Endothelial cell (in vitro differentiated cells): ENCODE results near the gene COX15. TPM values are rescaled to one million over a fixed set of nuclear protein-coding genes. Genes with fewer than 3 reads are reported as not detected.

ENCODE experiments used
- DNase-seq: peaks from one replicate; pipeline ENCODE4 v3.0.0; 2021; ENCODE audit warnings: low spot score
- H3K27ac Mint-ChIP-seq: one replicate; pipeline ENCODE4 v1.8.0; 2021; ENCODE audit warnings: mixed read lengths, inconsistent platforms; ENCODE audit not compliant: unreplicated experiment
- H3K27me3 Mint-ChIP-seq: one replicate; pipeline ENCODE4 v1.8.0; 2021; ENCODE audit warnings: mild to moderate bottlenecking, moderate library complexity, mixed read lengths, inconsistent platforms; ENCODE audit not compliant: unreplicated experiment
- H3K36me3 Mint-ChIP-seq: one replicate; pipeline ENCODE4 v1.8.0; 2021; ENCODE audit warnings: mild to moderate bottlenecking, low read depth, mixed read lengths, inconsistent platforms; ENCODE audit not compliant: unreplicated experiment
- H3K4me1 Mint-ChIP-seq: one replicate; pipeline ENCODE4 v1.8.0; 2021; ENCODE audit warnings: mild to moderate bottlenecking, mixed read lengths, inconsistent platforms; ENCODE audit not compliant: unreplicated experiment
- H3K4me3 Mint-ChIP-seq: one replicate; pipeline ENCODE4 v1.8.0; 2021; ENCODE audit warnings: mild to moderate bottlenecking, mixed read lengths, inconsistent platforms; ENCODE audit not compliant: unreplicated experiment
- H3K9me3 Mint-ChIP-seq: one replicate; pipeline ENCODE4 v1.8.0; 2021; ENCODE audit warnings: mixed read lengths, inconsistent platforms; ENCODE audit not compliant: unreplicated experiment
- total RNA-seq: library from RNA; stranded (reverse); fragmentation: NEBNext Ultra II Directional; extraction: Animal tissue kit (Norgen Biotek cat#: 25700); gene quantifications from one replicate; pipeline ENCODE4 v1.2.1, GENCODE V29; 2021; ENCODE audit not compliant: unreplicated experiment
- TF ChIP-seq, protein P1 (sequence below): fragments of 200-600 bp; sonication (generic); IDR thresholded peaks from one replicate; pipeline ENCODE4 v1.5.0; 2021; ENCODE audit warnings: antibody characterized with exemption; ENCODE audit not compliant: unreplicated experiment

Gene COX15
- total RNA-seq, 1 donor from 2014 or later, result 34.5 TPM

DNA sequence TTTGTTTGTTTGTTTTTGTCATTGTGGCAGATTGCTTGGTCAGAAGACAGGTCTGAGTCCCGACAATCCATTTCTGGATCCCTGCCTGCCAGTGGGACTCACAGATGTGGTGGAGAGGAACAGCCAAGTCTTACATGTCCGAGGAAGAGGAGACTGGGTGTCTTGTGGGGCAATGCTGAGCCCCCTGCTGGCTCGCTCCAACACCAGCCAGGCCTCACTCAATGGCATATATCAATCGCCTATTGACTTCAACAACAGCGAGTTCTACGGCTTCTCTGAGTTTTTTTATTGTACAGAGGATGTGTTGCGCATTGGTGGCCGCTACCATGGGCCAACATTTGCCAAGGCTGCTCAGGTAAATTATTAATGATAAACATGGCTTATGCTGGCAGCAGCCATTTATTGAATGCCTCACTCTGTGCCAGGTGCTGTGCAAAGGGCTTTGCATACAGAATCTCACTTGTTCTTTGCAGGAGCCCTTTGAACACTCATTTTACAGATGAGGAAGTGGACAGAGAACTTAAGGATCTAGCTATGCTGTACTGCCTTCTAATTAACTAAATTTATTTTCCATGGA lies 33.3 kb downstream of the COX15 start:
- TF ChIP-seq, protein P1, sequence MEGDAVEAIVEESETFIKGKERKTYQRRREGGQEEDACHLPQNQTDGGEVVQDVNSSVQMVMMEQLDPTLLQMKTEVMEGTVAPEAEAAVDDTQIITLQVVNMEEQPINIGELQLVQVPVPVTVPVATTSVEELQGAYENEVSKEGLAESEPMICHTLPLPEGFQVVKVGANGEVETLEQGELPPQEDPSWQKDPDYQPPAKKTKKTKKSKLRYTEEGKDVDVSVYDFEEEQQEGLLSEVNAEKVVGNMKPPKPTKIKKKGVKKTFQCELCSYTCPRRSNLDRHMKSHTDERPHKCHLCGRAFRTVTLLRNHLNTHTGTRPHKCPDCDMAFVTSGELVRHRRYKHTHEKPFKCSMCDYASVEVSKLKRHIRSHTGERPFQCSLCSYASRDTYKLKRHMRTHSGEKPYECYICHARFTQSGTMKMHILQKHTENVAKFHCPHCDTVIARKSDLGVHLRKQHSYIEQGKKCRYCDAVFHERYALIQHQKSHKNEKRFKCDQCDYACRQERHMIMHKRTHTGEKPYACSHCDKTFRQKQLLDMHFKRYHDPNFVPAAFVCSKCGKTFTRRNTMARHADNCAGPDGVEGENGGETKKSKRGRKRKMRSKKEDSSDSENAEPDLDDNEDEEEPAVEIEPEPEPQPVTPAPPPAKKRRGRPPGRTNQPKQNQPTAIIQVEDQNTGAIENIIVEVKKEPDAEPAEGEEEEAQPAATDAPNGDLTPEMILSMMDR, result no peak
- H3K36me3 Mint-ChIP-seq, result peaks cover 27% of the 10 kb centered on the region
- H3K27ac Mint-ChIP-seq, result no peak overlapping the region

DNA sequence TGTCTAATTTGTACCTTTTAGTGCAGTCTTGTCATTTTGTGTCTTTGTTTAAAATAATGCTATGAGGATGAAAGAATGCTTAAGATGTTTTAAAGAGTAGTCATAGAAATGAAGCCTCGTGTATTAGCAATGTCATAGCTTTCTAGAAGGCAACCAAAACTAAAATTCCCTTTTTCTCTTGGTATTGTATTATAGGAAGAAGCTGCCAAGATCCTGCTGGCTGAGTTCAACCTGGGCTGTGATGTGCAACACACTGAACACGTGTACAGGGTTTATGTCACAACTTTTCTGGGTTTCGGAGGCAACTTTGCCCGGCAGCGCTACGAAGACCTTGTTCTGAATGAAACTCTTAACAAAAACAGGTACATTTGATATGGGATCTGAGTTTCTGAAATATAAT lies 36.2 kb downstream of the COX15 start:
- peaks cover 33% of the 10 kb centered on the region for H3K36me3 Mint-ChIP-seq
- H3K4me3 Mint-ChIP-seq, result no peak overlapping the region
- H3K27me3 Mint-ChIP-seq, result no peaks in the 10 kb centered on the region
- no peak overlapping the region for H3K27ac Mint-ChIP-seq
- no peaks in the 10 kb centered on the region for H3K9me3 Mint-ChIP-seq
- no peaks in the 10 kb centered on the region for H3K4me1 Mint-ChIP-seq
- DNase-seq, result no peak
- TF ChIP-seq, protein P1, result no peak

More for the DNA sequence above, 33.3 kb downstream of the COX15 start:
- H3K9me3 Mint-ChIP-seq, result no peaks in the 10 kb centered on the region
- H3K27me3 Mint-ChIP-seq, result no peaks in the 10 kb centered on the region
- H3K4me3 Mint-ChIP-seq, result peak overlapping the region; percentile 5
- DNase-seq, result peak; percentile 7
- no peaks in the 10 kb centered on the region for H3K4me1 Mint-ChIP-seq

DNA sequence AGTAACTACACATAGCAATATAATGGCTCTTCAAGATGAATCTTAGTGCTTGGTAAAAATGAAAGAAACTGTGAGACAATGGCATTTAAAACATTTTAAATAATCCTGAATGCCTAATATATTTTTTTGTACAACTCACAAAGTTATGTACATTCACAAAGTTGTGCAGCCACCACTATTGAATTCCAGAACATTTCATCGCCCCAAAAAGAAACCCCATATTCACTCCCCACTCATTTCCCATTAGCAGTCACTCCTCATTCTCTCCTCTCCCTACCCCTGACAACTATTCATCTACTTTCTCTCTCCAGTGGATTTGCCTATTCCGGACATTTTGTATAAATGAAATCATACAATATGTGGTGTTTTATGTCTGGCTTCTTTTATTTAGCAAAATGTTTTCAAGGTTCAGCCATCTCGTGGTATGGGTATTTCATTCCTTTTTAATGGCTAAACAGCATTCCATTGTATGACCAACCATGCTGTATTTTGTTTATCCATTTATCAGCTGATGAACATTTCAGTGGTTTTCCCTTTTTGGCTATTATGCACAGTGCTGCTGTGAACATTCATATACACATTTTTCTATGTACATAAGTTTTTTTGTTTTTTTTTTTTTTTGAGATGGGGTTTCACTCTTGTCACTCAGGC lies 37.9 kb downstream of the COX15 start:
- Mint-ChIP-seq H3K4me1 (no peaks in the 10 kb centered on the region), H3K9me3 (no peaks in the 10 kb centered on the region), H3K27ac (no peak overlapping the region), H3K27me3 (no peaks in the 10 kb centered on the region), H3K36me3 (peaks cover 23% of the 10 kb centered on the region), H3K4me3 (no peak overlapping the region)
- no peak for DNase-seq
- TF ChIP-seq, protein P1, result no peak

DNA sequence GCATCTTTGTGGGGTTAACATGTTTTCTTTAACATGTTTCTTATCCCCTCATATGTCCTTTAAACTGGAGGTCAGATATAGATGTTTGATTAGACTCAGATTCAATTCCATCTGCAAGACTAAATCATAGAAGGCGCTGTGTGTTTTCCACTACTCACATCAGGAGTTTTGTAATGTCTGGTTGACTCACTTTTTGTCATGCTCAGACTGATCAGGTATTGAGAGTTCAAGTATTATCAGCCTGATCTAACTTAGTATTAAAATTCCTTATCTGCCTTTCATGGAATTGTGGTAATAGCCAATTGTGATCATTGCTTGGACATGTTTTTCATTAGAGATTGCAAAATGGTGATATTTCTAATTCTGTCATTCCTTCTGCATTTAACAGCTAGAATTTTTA lies 42.5 kb downstream of the COX15 start:
- Mint-ChIP-seq H3K4me3 (no peak overlapping the region), H3K4me1 (peaks cover 8% of the 10 kb centered on the region), H3K9me3 (no peaks in the 10 kb centered on the region), H3K27ac (no peak overlapping the region), H3K36me3 (peaks cover 13% of the 10 kb centered on the region), H3K27me3 (no peaks in the 10 kb centered on the region)
- no peak for DNase-seq
- TF ChIP-seq, protein P1, result no peak

DNA sequence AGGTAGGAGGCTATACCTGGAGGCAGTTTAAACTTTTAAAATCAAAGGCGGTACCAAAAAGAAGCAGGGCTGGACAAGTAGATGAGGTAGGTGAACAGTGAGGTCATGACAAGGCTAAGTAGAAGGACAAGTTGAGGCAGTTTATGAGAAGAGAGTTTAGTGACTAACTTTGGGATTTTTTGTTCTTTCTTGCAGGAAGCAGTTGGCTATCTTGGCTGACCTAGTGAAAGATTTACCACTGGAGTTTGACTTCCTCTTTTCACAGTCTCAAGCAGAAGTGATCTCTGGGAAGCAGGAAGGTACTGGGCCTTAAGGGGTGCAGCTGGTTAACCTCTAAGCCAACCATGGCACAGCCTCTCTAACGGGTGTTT lies 46.3 kb downstream of the COX15 start:
- Mint-ChIP-seq H3K27me3 (no peaks in the 10 kb centered on the region), H3K4me1 (peaks cover 8% of the 10 kb centered on the region)
- no peak for DNase-seq

More for the DNA sequence above, 46.3 kb downstream of the COX15 start:
- H3K27ac Mint-ChIP-seq, result peak overlapping the region; percentile 92
- no peak overlapping the region for H3K4me3 Mint-ChIP-seq
- no peaks in the 10 kb centered on the region for H3K36me3 Mint-ChIP-seq
- TF ChIP-seq, protein P1, result no peak
- no peaks in the 10 kb centered on the region for H3K9me3 Mint-ChIP-seq
